OCI-LY7 (cell line): ENCODE results near the gene PSMC1. TPM values are rescaled to one million over a fixed set of nuclear protein-coding genes. Genes with fewer than 3 reads are reported as not detected.

ENCODE experiments used
- BruUV-seq: library from RNA; stranded (reverse); fragments of 400-500 nt; replicated peaks from 2 replicates; lab custom pipeline; 2021; lab: Mats Ljungman, UMichigan
- CTCF ChIA-PET: fragments of 300-600 bp; sonication (Branson Sonifier 250); formaldehyde crosslinking; loops from one replicate; lab custom pipeline; 2022; ENCODE audit warnings: antibody characterized with exemption; ENCODE audit not compliant: unreplicated experiment; lab: Charles Lee
- POLR2A ChIA-PET: fragments of 300-600 bp; sonication (Branson Sonifier 250); formaldehyde crosslinking; loops from one replicate; lab custom pipeline; 2022; ENCODE audit warnings: antibody characterized with exemption; lab: Charles Lee
- DNase-seq: peaks from one replicate; pipeline ENCODE4 v3.0.0-alpha.2; 2015; ENCODE audit warnings: low spot score
- H2AFZ ChIP-seq: fragments of 200-600 bp; sonication (generic), shearing (Covaris generic); 2 replicates; pipeline ENCODE4 v1.6.1; 2014; ENCODE audit warnings: mild to moderate bottlenecking, antibody characterized with exemption, low read length, moderate library complexity
- H3K27ac ChIP-seq: fragments of 200-600 bp; sonication (generic); 2 replicates; pipeline ENCODE4 v1.5.1; 2014; ENCODE audit warnings: mixed run types, low read depth, mild to moderate bottlenecking, moderate library complexity, low read length, inconsistent platforms; ENCODE audit not compliant: poor library complexity, severe bottlenecking
- H3K36me3 ChIP-seq: fragments of 200-600 bp; sonication (generic); 2 replicates; pipeline ENCODE4 v1.6.1; 2014; ENCODE audit warnings: mild to moderate bottlenecking, antibody characterized with exemption, low read length, moderate library complexity, mixed read lengths; ENCODE audit not compliant: insufficient read depth
- H3K4me1 ChIP-seq: fragments of 200-600 bp; sonication (generic); 2 replicates; pipeline ENCODE4 v1.5.1; 2014; ENCODE audit warnings: mild to moderate bottlenecking, low read length; ENCODE audit not compliant: insufficient read depth, poor library complexity, severe bottlenecking
- H3K4me2 ChIP-seq: fragments of 200-600 bp; sonication (generic); 2 replicates; pipeline ENCODE4 v1.6.1; 2014; ENCODE audit warnings: mild to moderate bottlenecking, low read length
- H3K4me3 ChIP-seq: fragments of 200-600 bp; sonication (generic); 2 replicates; pipeline ENCODE4 v1.5.1; 2014; ENCODE audit warnings: mild to moderate bottlenecking, low read depth, low read length; ENCODE audit not compliant: poor library complexity, severe bottlenecking
- H3K79me2 ChIP-seq: fragments of 200-600 bp; sonication (generic); 2 replicates; pipeline ENCODE4 v1.6.1; 2016; ENCODE audit warnings: low read depth, mild to moderate bottlenecking, low read length, moderate library complexity, mixed read lengths; ENCODE audit not compliant: insufficient read depth
- H3K9me2 ChIP-seq: fragments of 200-600 bp; sonication (generic); 2 replicates; pipeline ENCODE4 v1.6.1; 2016; ENCODE audit warnings: mild to moderate bottlenecking, low read length, mixed read lengths; ENCODE audit not compliant: insufficient read depth
- H3K9me3 ChIP-seq: fragments of 200-600 bp; sonication (generic); 2 replicates; pipeline ENCODE4 v1.6.1; 2014; ENCODE audit warnings: mild to moderate bottlenecking, mixed run types, low read length, mixed read lengths
- H4K20me1 ChIP-seq: fragments of 200-600 bp; sonication (generic); 2 replicates; pipeline ENCODE4 v1.6.1; 2014; ENCODE audit warnings: mild to moderate bottlenecking, antibody characterized with exemption, low read length, moderate library complexity, mixed read lengths; ENCODE audit not compliant: insufficient read depth
- EZH2phosphoT487 ChIP-seq: fragments of 200-600 bp; sonication (generic); IDR thresholded peaks from 2 replicates; pipeline ENCODE4 v1.6.1; 2018; ENCODE audit warnings: low read depth, borderline replicate concordance, mild to moderate bottlenecking, mixed run types, antibody characterized with exemption, low read length, moderate library complexity, mixed read lengths
- intact Hi-C: fragments of 100-400 bp; cut with micrococcal nuclease; formaldehyde crosslinking; loops from one replicate; pipeline ENCODE4 v1.10.0; 2022; ENCODE audit not compliant: unreplicated experiment
- total RNA-seq, 2 experiments: library from RNA; depleted of rRNA in 1 of 2; stranded (reverse); fragments of >200 nt in 1 of 2; shearing (Covaris generic) in 1 of 2; gene quantifications; 2 replicates each; pipeline ENCODE4 v1.2.3, GENCODE V29; 2014 to 2022
- TF ChIP-seq, protein P1 (sequence below): fragments of 200-600 bp; sonication (generic); conservative IDR thresholded peaks from 2 replicates; pipeline ENCODE4 v1.5.1; 2014; ENCODE audit warnings: mild to moderate bottlenecking, antibody characterized with exemption, low read length, moderate library complexity, mixed read lengths

Gene PSMC1
- total RNA-seq, 2 experiments from 2014 or later, result 92.7 to 100 TPM

DNA sequence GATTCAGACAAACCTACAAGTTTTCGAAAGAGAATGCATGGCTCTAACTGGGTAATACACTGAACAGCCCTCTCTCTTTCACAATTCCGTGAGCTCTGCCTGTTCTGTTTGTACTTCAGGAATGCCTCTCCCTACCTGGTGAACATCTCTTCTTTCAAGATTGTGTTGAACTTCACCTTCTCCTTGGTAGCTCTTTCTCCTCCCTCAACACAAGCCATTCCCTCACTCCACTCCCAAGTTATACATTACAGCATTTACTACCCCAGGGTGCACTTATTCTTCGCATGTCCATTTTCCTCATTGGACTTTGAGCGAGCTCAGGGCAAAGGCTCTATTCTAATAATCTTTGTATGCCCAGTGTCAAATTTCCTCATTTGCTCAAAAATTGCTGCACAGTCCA lies 47.1 kb downstream of the PSMC1 start:
- DNase-seq, result no peak
- ChIA-PET POLR2A (interaction anchor here (0.7 kb wide), 1 partner anchor 115 kb away, joined by 3 read pairs; no protein-coding TSS in a partner anchor), CTCF (no interaction called here)
- Histone ChIP-seq H2AFZ (no peak overlapping the region), H3K4me1 (no peaks in the 10 kb centered on the region), H3K4me3 (no peak overlapping the region), H3K36me3 (peaks cover 65% of the 10 kb centered on the region), H4K20me1 (no peaks in the 10 kb centered on the region), H3K9me3 (no peaks in the 10 kb centered on the region), H3K27ac (no peak overlapping the region), H3K9me2 (no peaks in the 10 kb centered on the region), H3K79me2 (no peaks in the 10 kb centered on the region), H3K4me2 (no peak overlapping the region)
- no peak for TF ChIP-seq EZH2phosphoT487
- TF ChIP-seq, protein P1, sequence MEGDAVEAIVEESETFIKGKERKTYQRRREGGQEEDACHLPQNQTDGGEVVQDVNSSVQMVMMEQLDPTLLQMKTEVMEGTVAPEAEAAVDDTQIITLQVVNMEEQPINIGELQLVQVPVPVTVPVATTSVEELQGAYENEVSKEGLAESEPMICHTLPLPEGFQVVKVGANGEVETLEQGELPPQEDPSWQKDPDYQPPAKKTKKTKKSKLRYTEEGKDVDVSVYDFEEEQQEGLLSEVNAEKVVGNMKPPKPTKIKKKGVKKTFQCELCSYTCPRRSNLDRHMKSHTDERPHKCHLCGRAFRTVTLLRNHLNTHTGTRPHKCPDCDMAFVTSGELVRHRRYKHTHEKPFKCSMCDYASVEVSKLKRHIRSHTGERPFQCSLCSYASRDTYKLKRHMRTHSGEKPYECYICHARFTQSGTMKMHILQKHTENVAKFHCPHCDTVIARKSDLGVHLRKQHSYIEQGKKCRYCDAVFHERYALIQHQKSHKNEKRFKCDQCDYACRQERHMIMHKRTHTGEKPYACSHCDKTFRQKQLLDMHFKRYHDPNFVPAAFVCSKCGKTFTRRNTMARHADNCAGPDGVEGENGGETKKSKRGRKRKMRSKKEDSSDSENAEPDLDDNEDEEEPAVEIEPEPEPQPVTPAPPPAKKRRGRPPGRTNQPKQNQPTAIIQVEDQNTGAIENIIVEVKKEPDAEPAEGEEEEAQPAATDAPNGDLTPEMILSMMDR, result no peak
- BruUV-seq, result TSS peak; percentile 40
- intact Hi-C loops, result loop anchor here (10.0 kb wide), 1 partner anchor 211 kb away; no protein-coding TSS in a partner anchor

DNA sequence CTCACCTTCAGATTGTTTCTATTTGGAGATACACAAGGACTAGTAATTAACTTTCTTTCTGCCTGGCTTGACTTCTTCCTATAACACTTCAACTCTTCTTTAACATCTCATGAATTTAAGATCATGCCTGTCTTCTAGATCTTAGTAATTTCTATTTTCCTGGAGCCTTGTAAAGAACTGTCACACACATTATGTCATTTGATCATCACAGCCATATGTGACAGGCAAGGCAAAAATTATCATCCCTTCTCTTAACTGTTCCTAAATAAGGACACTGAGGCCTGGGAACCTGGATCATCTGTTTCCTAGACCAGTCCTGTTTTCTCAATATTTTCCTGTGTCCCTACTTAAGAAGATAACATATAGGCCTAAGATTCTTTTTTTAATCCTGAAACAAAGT lies 48.1 kb downstream of the PSMC1 start:
- no peaks in the 10 kb centered on the region for H3K9me2 ChIP-seq
- POLR2A ChIA-PET, result no interaction called here
- H3K9me3 ChIP-seq, result no peaks in the 10 kb centered on the region
- no peak overlapping the region for H3K4me2 ChIP-seq
- H3K36me3 ChIP-seq, result peaks cover 67% of the 10 kb centered on the region
- no peaks in the 10 kb centered on the region for H4K20me1 ChIP-seq
- no peak overlapping the region for H3K27ac ChIP-seq
- no peaks in the 10 kb centered on the region for H3K79me2 ChIP-seq
- BruUV-seq, result no TSS peak
- DNase-seq, result no peak
- TF ChIP-seq, protein P1, result no peak
- TF ChIP-seq EZH2phosphoT487, result no peak
- H2AFZ ChIP-seq, result no peak overlapping the region
- H3K4me1 ChIP-seq, result no peaks in the 10 kb centered on the region
- no peak overlapping the region for H3K4me3 ChIP-seq
- CTCF ChIA-PET, result no interaction called here
- intact Hi-C loops, result loop anchor here (10.0 kb wide), 1 partner anchor 210 kb away; no protein-coding TSS in a partner anchor

DNA sequence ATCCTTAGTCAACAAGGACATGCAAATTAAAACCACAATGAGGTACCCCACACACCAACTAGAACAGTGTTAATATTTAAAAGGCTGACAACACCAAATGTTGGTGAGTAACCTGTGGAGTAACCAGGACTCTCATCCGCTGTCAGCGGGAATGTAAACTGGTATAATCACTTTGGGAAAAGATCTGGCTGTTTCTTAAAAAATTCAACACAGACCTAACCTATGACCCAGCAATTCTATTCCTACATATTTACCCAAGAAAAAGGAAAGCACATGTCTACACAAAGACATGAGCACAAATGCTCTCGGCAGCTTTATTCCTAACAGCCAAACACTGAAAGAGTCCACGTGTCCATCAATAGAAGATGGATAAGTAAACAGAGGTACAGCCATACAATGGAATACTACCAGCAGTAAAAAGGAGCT lies 48.8 kb downstream of the PSMC1 start:
- POLR2A ChIA-PET, result no interaction called here
- TF ChIP-seq EZH2phosphoT487, result no peak
- TF ChIP-seq, protein P1, result no peak
- Histone ChIP-seq H3K27ac (no peak overlapping the region), H3K4me2 (no peak overlapping the region), H3K4me3 (no peak overlapping the region), H3K79me2 (no peaks in the 10 kb centered on the region), H2AFZ (no peak overlapping the region), H3K4me1 (no peaks in the 10 kb centered on the region), H3K9me3 (no peaks in the 10 kb centered on the region), H4K20me1 (no peaks in the 10 kb centered on the region), H3K36me3 (peaks cover 67% of the 10 kb centered on the region), H3K9me2 (no peaks in the 10 kb centered on the region)
- intact Hi-C loops, result loop anchor here (10.0 kb wide), 1 partner anchor 210 kb away; no protein-coding TSS in a partner anchor
- CTCF ChIA-PET, result no interaction called here
- no TSS peak for BruUV-seq
- DNase-seq, result no peak
